HCT116 (cell line): ENCODE data around the gene SLC23A1. TPM values are rescaled to one million over a fixed set of nuclear protein-coding genes. Genes with fewer than 3 reads are reported as not detected.

Source experiments
- ATAC-seq: fragments of 200-7000 bp; cut with Tn5 transposase; 2 replicates; pipeline ENCODE4 v1.9.1; 2020; ENCODE audit warnings: mild to moderate bottlenecking, moderate library complexity
- BruUV-seq: library from RNA; stranded (reverse); fragments of 400-500 nt; replicated peaks from 2 replicates; lab custom pipeline; 2021; lab: Mats Ljungman, UMichigan
- CTCF ChIA-PET: fragments of 300-600 bp; sonication (Branson Sonifier 250); formaldehyde crosslinking; loops from one replicate; lab custom pipeline; 2021; ENCODE audit warnings: antibody characterized with exemption; lab: Charles Lee
- POLR2A ChIA-PET: fragments of 300-600, 350-600 bp; sonication (Branson Sonifier 250); formaldehyde crosslinking; loops from one replicate; lab custom pipeline; 2021; ENCODE audit warnings: antibody characterized with exemption; lab: Charles Lee
- RAD21 ChIA-PET, 2 experiments: fragments of 300-600 bp; sonication (Branson Sonifier 250); formaldehyde crosslinking; loops; one replicate each; lab custom pipeline; 2023; ENCODE audit warnings: low total read pairs in 2 of 2; ENCODE audit not compliant: uncharacterized antibody in 2 of 2, unreplicated experiment in 2 of 2, low non-redundant PET in 1 of 2; lab: Charles Lee
- DNase-seq: peaks from one replicate; pipeline ENCODE4 v3.0.0-alpha.2; 2010; ENCODE audit warnings: low read depth, low spot score
- H2AFZ ChIP-seq: fragments of 200-600 bp; shearing (Covaris generic), sonication (generic); 2 replicates; pipeline ENCODE4 v1.6.1; 2017; ENCODE audit warnings: low read depth, mixed run types, mixed read lengths, antibody characterized with exemption, low read length; ENCODE audit not compliant: poor library complexity, severe bottlenecking
- H3K27ac ChIP-seq: 2 replicates; pipeline ENCODE4 v1.5.1; 2012; ENCODE audit warnings: low read depth, low read length
- H3K27me3 ChIP-seq: fragments of 200-600 bp; sonication (generic); 2 replicates; pipeline ENCODE4 v1.6.1; 2016; ENCODE audit warnings: mixed run types, low read length, mixed read lengths; ENCODE audit not compliant: insufficient read depth
- H3K36me3 ChIP-seq, 2 experiments: fragments of 200-500 bp in 1 of 2; fragments of 200-600 bp in 1 of 2; sonication (Bioruptor generic) in 1 of 2; sonication (generic) in 1 of 2; 2 replicates each; pipeline versions ENCODE4 v1.5.1 to v1.6.1; 2014 to 2016; ENCODE audit warnings: low read length in 2 of 2, inconsistent platforms in 1 of 2, mixed read lengths in 1 of 2, mixed run types in 1 of 2; ENCODE audit not compliant: insufficient read depth in 2 of 2, control insufficient read depth in 1 of 2
- H3K4me1 ChIP-seq, 2 experiments: fragments of 200-600 bp in 1 of 2; sonication (generic) in 1 of 2; 2 replicates each; pipeline versions ENCODE4 v1.5.1 to v1.6.1; 2012 to 2017; ENCODE audit warnings: low read length in 2 of 2, inconsistent platforms in 1 of 2, mild to moderate bottlenecking in 1 of 2, mixed read lengths in 1 of 2, mixed run types in 1 of 2, moderate library complexity in 1 of 2; ENCODE audit not compliant: insufficient read depth in 2 of 2, control insufficient read depth in 1 of 2
- H3K4me2 ChIP-seq: fragments of 200-600 bp; sonication (generic); 2 replicates; pipeline ENCODE4 v1.6.1; 2017; ENCODE audit warnings: mixed run types, low read length, mixed read lengths
- H3K4me3 ChIP-seq, 2 experiments: fragments of 200-600 bp in 1 of 2; sonication (generic) in 1 of 2; replicated peaks in 1 of 2; 2 replicates each; pipeline ENCODE4 v1.5.1; 2011 to 2016; ENCODE audit warnings: low read length in 2 of 2, control low read depth in 1 of 2, low read depth in 1 of 2, mild to moderate bottlenecking in 1 of 2, mixed read lengths in 1 of 2, mixed run types in 1 of 2
- H3K79me2 ChIP-seq: fragments of 200-600 bp; sonication (generic); 2 replicates; pipeline ENCODE4 v1.6.1; 2017; ENCODE audit warnings: mild to moderate bottlenecking, mixed run types, low read length, moderate library complexity, mixed read lengths; ENCODE audit not compliant: insufficient read depth
- H3K9ac ChIP-seq: fragments of 200-600 bp; sonication (generic); 2 replicates; pipeline ENCODE4 v1.6.1; 2016; ENCODE audit warnings: low read length, mixed read lengths
- H3K9me2 ChIP-seq: fragments of 200-600 bp; sonication (generic), shearing (Covaris generic); 2 replicates; pipeline ENCODE4 v1.6.1; 2017; ENCODE audit warnings: mixed run types, mild to moderate bottlenecking, moderate library complexity; ENCODE audit not compliant: insufficient read depth
- H3K9me3 ChIP-seq, 2 experiments: fragments of 200-500 bp in 1 of 2; fragments of 200-600 bp in 1 of 2; sonication (Bioruptor generic) in 1 of 2; sonication (generic) in 1 of 2; 2 replicates each; pipeline ENCODE4 v1.6.1; 2014 to 2017; ENCODE audit warnings: low read length in 2 of 2, mixed read lengths in 2 of 2, inconsistent platforms in 1 of 2, low read depth in 1 of 2, mild to moderate bottlenecking in 1 of 2, mixed run types in 1 of 2, moderate library complexity in 1 of 2; ENCODE audit not compliant: control insufficient read depth in 1 of 2, insufficient read depth in 1 of 2
- H4K20me1 ChIP-seq: fragments of 200-600 bp; sonication (generic), shearing (Covaris generic); 2 replicates; pipeline ENCODE4 v1.6.1; 2017; ENCODE audit warnings: mixed run types, mild to moderate bottlenecking, moderate library complexity; ENCODE audit not compliant: insufficient read depth
- CBX3 ChIP-seq: IDR thresholded peaks from 2 replicates; pipeline ENCODE4 v1.6.1; 2012; ENCODE audit warnings: low read depth
- CTCF ChIP-seq, 3 experiments: fragments of 200-600 bp in 1 of 3; sonication (generic) in 1 of 3; IDR thresholded peaks in 2 of 3; conservative IDR thresholded peaks in 1 of 3; 2 replicates each; pipeline ENCODE4 v1.5.1; 2012 to 2017; ENCODE audit warnings: low read depth in 2 of 3, low read length in 2 of 3, antibody characterized with exemption in 1 of 3, borderline replicate concordance in 1 of 3, control low read depth in 1 of 3, mild to moderate bottlenecking in 1 of 3, mixed read lengths in 1 of 3, mixed run types in 1 of 3, moderate library complexity in 1 of 3; ENCODE audit not compliant: insufficient read depth in 1 of 3
- ELF1 ChIP-seq: IDR thresholded peaks from 2 replicates; pipeline ENCODE4 v1.6.1; 2012; ENCODE audit warnings: low read depth, borderline replicate concordance
- JUND ChIP-seq: IDR thresholded peaks from 2 replicates; pipeline ENCODE4 v1.6.1; 2012
- POLR2A ChIP-seq: IDR thresholded peaks from 2 replicates; pipeline ENCODE4 v1.7.0; 2011; ENCODE audit warnings: borderline replicate concordance; ENCODE audit not compliant: insufficient read depth, insufficient read length; ENCODE audit errors: extremely low read depth
- POLR2AphosphoS5 ChIP-seq: IDR thresholded peaks from 2 replicates; pipeline ENCODE4 v1.6.1; 2011; ENCODE audit warnings: mild to moderate bottlenecking, low read depth, low read length, moderate library complexity
- SIN3A ChIP-seq: IDR thresholded peaks from 2 replicates; pipeline ENCODE4 v1.6.1; 2012; ENCODE audit warnings: low read depth
- SP1 ChIP-seq: IDR thresholded peaks from 2 replicates; pipeline ENCODE4 v1.6.1; 2012; ENCODE audit warnings: low read depth
- TCF7L2 ChIP-seq: IDR thresholded peaks from 2 replicates; pipeline ENCODE4 v1.7.0; 2011; ENCODE audit warnings: borderline replicate concordance, inconsistent platforms; ENCODE audit not compliant: insufficient read depth, insufficient read length; ENCODE audit errors: extremely low read depth
- YY1 ChIP-seq: IDR thresholded peaks from 2 replicates; pipeline ENCODE4 v1.6.1; 2011; ENCODE audit warnings: low read length, low read depth, moderate library complexity, mild to moderate bottlenecking; ENCODE audit not compliant: insufficient replicate concordance; ENCODE audit errors: extremely low read depth
- ZBTB33 ChIP-seq: IDR thresholded peaks from 2 replicates; pipeline ENCODE4 v1.6.1; 2011; ENCODE audit warnings: mild to moderate bottlenecking, low read length, moderate library complexity; ENCODE audit not compliant: insufficient replicate concordance; ENCODE audit errors: extremely low read depth
- ZNF274 ChIP-seq: fragments of 200-500 bp; sonication (Bioruptor generic); IDR thresholded peaks from 2 replicates; pipeline ENCODE4 v1.6.1; 2014; ENCODE audit warnings: mild to moderate bottlenecking, low read depth, low read length, inconsistent platforms
- intact Hi-C: fragments of 100-400 bp; cut with micrococcal nuclease; formaldehyde crosslinking; loops from 2 replicates; pipeline ENCODE4 v1.10.0; 2022
- total RNA-seq: library from RNA; stranded (reverse); gene quantifications from one replicate; pipeline ENCODE4 v1.2.1, GENCODE V29; 2021; ENCODE audit not compliant: unreplicated experiment

Gene SLC23A1
- total RNA-seq, 1 experiment from 2014 or later, result not detected

- no peaks in the 10 kb centered on the region for H3K36me3 ChIP-seq
- H3K27ac ChIP-seq, result no peak overlapping the region
- H3K4me1 ChIP-seq, result no peaks in the 10 kb centered on the region
- TF ChIP-seq JUND (no peak), POLR2AphosphoS5 (no peak), CTCF (IDR thresholded peaks at IDR 0.05 in 2 of 3, conservative IDR thresholded peaks at IDR 0.05 in 1 of 3; ENCODE audit: borderline replicate concordance in 1 of 3, insufficient read depth in 1 of 3, low read depth in 2 of 3, low read length in 2 of 3) (no peak), ZNF274 (no peak), ELF1 (no peak), SP1 (no peak), YY1 (no peak), CBX3 (no peak), SIN3A (no peak), TCF7L2 (no peak), POLR2A (no peak), ZBTB33 (no peak)
- H3K9me2 ChIP-seq, result no peaks in the 10 kb centered on the region
- no peak overlapping the region for H3K9ac ChIP-seq
- H3K27me3 ChIP-seq, result no peaks in the 10 kb centered on the region
- ChIA-PET CTCF (interaction anchor here (1.1 kb wide), 1 partner anchor 88 kb away, joined by 3 read pairs; no protein-coding TSS in a partner anchor), RAD21 (no interaction called here), POLR2A (no interaction called here)
- no TSS peak for BruUV-seq
- DNase-seq (no peak), ATAC-seq (no peak)
- H2AFZ ChIP-seq, result no peak overlapping the region
- no peak overlapping the region for H3K4me3 ChIP-seq
- H4K20me1 ChIP-seq, result no peaks in the 10 kb centered on the region
- no peaks in the 10 kb centered on the region for H3K9me3 ChIP-seq
- intact Hi-C loops, result no loop called here
- H3K4me2 ChIP-seq, result no peak overlapping the region
- no peaks in the 10 kb centered on the region for H3K79me2 ChIP-seq
These were observed 42.4 kb upstream of the SLC23A1 start for GRCh38 chr5:139425497-139425896.
